IPS DF 6.9 (cell line): ENCODE measurements around the gene TPRA1.

ENCODE experiments used
- DNase-seq: peaks from one replicate; pipeline ENCODE4 v3.0.0-alpha.2; 2013; ENCODE audit warnings: low read depth, low spot score
- H3K27ac ChIP-seq: one replicate; pipeline ENCODE4 v1.5.1; 2013; ENCODE audit warnings: low read length, control low read depth
- H3K27me3 ChIP-seq: 2 replicates; pipeline ENCODE4 v1.6.1; 2013; ENCODE audit warnings: mild to moderate bottlenecking, low read length; ENCODE audit not compliant: control insufficient read depth, insufficient read depth
- H3K36me3 ChIP-seq: 2 replicates; pipeline ENCODE4 v1.6.1; 2013; ENCODE audit warnings: low read length; ENCODE audit not compliant: control insufficient read depth, insufficient read depth
- H3K4me1 ChIP-seq: 2 replicates; pipeline ENCODE4 v1.6.1; 2013; ENCODE audit warnings: low read length; ENCODE audit not compliant: control insufficient read depth, insufficient read depth
- H3K4me3 ChIP-seq: 2 replicates; pipeline ENCODE4 v1.5.1; 2013; ENCODE audit warnings: mild to moderate bottlenecking, low read length
- H3K9me3 ChIP-seq: 2 replicates; pipeline ENCODE4 v1.6.1; 2013; ENCODE audit warnings: low read length, inconsistent platforms; ENCODE audit not compliant: control insufficient read depth, insufficient read depth
- WGBS: extraction: QIAGEN DNeasy Blood & Tissue Kit; methylation state at CpG from one replicate; pipeline ENCODE4 v1.1.7; 2013; ENCODE audit warnings: mixed read lengths, missing lambda C conversion rate; ENCODE audit not compliant: insufficient read length, insufficient coverage; 5-methylcytosine and 5-hydroxymethylcytosine counted together

Gene TPRA1

DNA sequence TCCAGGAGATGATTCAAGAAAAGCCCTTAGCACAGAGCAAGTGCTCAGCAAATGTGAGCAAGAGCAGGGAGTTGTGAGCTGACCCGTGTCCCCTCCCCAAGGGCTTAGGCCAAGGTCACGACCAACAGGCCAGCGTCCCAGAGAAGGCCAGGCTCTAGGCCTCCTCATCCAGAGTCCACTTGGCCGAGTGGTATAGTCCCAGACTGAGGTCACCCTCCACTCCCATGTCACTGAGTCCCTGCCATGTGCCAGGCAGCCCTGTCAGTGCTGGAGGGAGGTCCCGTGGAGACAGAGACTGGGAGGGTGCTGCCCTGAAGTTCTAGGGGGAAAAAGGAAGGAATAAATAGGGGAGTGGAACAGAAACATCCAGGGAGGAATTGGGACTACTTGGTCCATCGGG, 44.0 kb downstream of the TPRA1 start:
- no peaks in the 10 kb centered on the region for H3K9me3 ChIP-seq
- H3K4me1 ChIP-seq, result peaks cover 5% of the 10 kb centered on the region
- no peaks in the 10 kb centered on the region for H3K27me3 ChIP-seq
- no peaks in the 10 kb centered on the region for H3K36me3 ChIP-seq
- no peak overlapping the region for H3K4me3 ChIP-seq
- no CpG with 5 or more reads among the region's 6 CpGs for WGBS
- no peak for DNase-seq
- H3K27ac ChIP-seq, result no peak overlapping the region

DNA sequence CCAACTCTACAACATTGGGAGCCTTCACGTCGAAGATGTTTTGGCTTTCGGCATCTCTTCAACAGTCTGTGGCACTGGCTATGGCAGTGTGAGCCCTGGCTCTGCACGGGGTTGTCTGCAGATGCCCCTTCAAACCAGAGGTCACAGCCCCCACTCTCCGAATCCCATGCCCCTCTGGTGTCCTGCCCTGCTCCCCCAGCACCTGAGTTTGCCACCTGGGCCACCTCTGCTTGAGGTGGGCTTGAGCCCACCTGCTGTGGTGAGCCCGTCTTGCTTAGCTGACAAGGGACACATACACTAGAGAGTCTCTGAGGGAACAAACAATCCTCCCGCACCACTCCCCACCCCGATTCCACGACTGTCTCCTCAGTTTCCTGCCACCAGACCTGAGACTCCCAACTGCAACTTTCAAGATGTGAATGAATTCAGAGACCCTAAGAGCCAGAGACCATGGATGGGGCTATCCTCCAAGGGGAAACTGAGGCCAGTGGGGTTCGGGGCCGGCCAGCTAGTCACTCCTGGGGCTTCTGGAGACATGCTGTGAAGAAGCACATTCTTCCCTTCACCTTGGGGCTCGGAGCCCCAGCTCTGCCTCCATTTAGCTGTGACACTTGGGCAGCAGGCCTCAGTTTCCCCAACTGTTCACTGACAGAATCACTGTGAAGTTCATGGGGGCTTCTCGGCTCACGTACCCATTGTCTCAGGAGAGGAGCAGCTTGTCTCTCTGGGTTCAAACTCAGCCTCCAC, 44.6 kb downstream of the TPRA1 start:
- Histone ChIP-seq H3K9me3 (no peaks in the 10 kb centered on the region), H3K27me3 (no peaks in the 10 kb centered on the region), H3K27ac (no peak overlapping the region), H3K36me3 (no peaks in the 10 kb centered on the region), H3K4me1 (peaks cover 5% of the 10 kb centered on the region), H3K4me3 (no peak overlapping the region)
- WGBS, result no CpG with 5 or more reads among the region's 14 CpGs
- no peak for DNase-seq

DNA sequence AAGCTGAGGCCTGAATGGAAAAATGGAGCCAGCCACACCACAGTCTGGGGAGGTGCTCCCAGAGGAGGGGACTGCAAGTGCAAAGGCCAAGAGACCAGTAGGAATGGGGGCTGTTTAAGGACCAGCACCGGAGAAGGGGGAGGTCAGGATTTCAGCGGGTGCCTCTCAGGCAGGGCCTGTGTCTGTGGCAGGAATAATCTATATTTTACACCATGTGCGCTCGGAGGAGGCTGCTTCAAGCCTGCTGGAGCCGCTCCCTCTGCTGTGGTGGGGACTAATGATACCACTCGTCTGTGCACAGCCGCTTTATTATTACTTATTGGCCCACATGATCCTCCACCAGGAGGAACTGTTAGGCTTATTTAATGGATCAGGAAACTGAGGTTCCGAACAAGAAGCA, 45.3 kb downstream of the TPRA1 start:
- Histone ChIP-seq H3K4me1 (peaks cover 5% of the 10 kb centered on the region), H3K9me3 (no peaks in the 10 kb centered on the region), H3K4me3 (no peak overlapping the region), H3K27me3 (no peaks in the 10 kb centered on the region), H3K27ac (no peak overlapping the region), H3K36me3 (no peaks in the 10 kb centered on the region)
- no CpG with 5 or more reads among the region's 8 CpGs for WGBS
- no peak for DNase-seq

DNA sequence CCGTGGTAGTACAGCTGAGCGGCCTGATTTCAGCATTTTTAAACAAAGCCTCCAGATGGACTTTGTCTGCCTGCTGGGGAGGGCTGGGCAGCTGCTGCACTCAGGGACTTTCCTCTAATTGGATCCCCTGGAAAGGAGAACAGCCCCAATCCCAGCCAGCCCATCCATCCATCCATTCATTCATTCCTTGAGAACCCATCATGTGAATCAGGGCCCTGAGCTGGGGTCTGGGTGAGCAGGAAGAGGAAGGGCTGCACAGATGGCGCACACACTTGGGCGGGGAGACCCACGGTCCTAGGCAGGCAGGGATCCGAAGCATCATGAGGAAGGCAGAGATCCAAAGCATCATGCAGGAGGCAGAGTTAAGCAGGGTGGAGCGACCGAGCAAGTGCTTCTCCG, 45.7 kb downstream of the TPRA1 start:
- no peak for DNase-seq
- WGBS, result no CpG with 5 or more reads among the region's 9 CpGs
- peaks cover 5% of the 10 kb centered on the region for H3K4me1 ChIP-seq
- no peaks in the 10 kb centered on the region for H3K9me3 ChIP-seq
- H3K4me3 ChIP-seq, result no peak overlapping the region
- no peak overlapping the region for H3K27ac ChIP-seq
- H3K27me3 ChIP-seq, result no peaks in the 10 kb centered on the region
- H3K36me3 ChIP-seq, result no peaks in the 10 kb centered on the region

DNA sequence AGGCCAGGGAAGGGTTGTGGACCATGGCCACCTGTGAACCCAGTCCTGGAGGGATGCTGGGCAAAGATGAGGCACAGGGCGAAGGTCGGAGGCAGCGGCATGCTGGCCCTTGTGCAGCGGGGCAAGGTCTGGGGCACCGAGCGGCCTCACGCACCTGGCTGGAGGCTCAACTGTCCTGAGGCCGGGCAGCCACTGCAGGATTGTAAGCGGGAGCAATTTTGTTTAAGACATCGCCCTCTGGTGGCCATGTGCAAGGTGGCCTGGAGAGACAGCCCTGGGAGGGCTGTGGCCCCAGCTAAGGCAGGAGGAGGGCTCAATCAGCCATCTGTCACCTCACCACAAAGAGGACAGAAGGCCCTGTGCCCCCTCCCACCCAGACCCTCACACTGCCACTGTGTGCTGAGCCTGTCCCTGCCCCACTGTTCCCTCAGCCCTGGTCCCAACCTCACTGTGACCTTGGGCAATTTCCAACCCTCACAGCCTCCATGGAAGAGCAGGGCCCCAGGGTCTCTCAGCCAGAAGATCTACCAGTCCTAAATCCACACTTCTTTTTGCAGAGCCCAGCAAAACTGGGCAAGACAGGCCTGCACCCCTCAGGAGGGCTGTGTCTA, 46.2 kb downstream of the TPRA1 start:
- Histone ChIP-seq H3K9me3 (no peaks in the 10 kb centered on the region), H3K4me3 (no peak overlapping the region), H3K36me3 (no peaks in the 10 kb centered on the region), H3K27ac (no peak overlapping the region), H3K4me1 (peaks cover 5% of the 10 kb centered on the region), H3K27me3 (no peaks in the 10 kb centered on the region)
- no CpG with 5 or more reads among the region's 10 CpGs for WGBS
- DNase-seq, result peak; percentile 72

DNA sequence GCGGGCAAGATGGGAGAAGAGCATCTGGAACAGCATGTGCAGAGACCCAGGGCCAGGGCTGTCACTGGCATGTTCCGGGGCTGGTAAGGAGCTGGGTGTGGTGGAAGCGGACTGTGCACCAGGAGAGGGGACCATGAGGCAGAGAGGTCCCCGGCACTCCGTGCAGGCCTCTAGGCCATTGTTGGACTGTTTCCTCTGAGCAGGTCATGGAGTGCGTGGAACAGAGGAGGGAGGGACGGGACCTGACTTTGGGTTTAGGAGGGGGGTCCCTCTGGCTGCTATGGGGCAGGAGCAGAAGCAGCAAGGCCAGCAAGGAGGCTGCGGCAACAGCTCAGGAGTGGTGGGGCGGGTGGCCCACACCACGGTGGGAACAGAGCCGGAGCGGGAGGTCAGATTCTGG, 47.1 kb downstream of the TPRA1 start:
- H3K4me3 ChIP-seq, result no peak overlapping the region
- peaks cover 5% of the 10 kb centered on the region for H3K4me1 ChIP-seq
- no peak overlapping the region for H3K27ac ChIP-seq
- H3K27me3 ChIP-seq, result no peaks in the 10 kb centered on the region
- WGBS, result no CpG with 5 or more reads among the region's 12 CpGs
- H3K36me3 ChIP-seq, result no peaks in the 10 kb centered on the region
- DNase-seq, result no peak
- H3K9me3 ChIP-seq, result no peaks in the 10 kb centered on the region

DNA sequence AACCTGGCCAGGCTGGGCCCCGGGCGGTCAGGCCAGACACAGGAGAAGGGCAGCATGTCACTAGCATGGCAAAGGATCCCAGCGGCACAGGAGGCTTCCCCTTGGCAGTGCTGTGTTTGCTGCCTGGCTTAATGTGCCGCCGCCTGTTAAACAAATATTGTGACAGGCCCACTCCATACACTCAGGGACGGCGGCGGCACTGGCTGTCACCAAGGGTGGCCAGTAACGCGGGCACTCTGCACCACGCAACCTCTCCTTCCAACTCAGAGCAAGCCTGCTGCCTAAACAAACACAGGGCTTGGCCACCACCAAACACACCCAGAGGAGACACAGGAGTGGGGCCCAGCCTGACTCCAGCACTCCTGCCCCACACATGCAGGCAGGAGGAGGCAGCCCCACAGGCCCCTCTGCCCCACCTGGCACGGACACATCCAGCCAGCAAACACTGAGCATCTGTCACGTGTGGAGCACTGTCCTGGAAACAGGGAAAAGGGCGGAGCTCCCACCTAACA, 48.0 kb downstream of the TPRA1 start:
- no peak overlapping the region for H3K4me3 ChIP-seq
- WGBS, result no CpG with 5 or more reads among the region's 14 CpGs

DNA sequence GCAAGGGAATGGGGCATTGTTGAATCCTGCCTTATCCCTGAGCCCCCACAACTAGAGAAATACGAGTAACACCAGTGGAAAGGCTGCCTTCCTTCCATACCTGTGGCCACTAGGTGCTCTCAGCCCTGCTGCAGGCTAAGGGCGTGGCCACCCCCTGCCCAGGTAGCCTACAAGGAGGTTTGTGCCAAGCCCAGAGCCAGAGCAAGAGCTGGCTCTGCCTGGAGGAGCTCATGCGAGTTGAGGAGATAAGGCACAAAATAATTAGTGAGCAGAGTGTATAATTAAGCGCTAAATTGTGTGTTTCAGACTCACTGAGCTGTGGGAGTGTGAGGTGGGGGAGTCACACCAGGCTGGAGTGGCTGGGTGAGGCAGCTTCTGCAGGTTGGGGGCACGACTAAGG, 49.2 kb downstream of the TPRA1 start:
- Histone ChIP-seq H3K4me3 (no peak overlapping the region), H3K4me1 (peaks cover 9% of the 10 kb centered on the region), H3K27ac (no peak overlapping the region), H3K36me3 (no peaks in the 10 kb centered on the region), H3K9me3 (no peaks in the 10 kb centered on the region), H3K27me3 (no peaks in the 10 kb centered on the region)
- no CpG with 5 or more reads among the region's 5 CpGs for WGBS
- DNase-seq, result no peak

More for the DNA sequence above, 48.0 kb downstream of the TPRA1 start:
- Histone ChIP-seq H3K27me3 (no peaks in the 10 kb centered on the region), H3K36me3 (no peaks in the 10 kb centered on the region), H3K4me1 (peaks cover 3% of the 10 kb centered on the region), H3K27ac (no peak overlapping the region), H3K9me3 (no peaks in the 10 kb centered on the region)
- no peak for DNase-seq

DNA sequence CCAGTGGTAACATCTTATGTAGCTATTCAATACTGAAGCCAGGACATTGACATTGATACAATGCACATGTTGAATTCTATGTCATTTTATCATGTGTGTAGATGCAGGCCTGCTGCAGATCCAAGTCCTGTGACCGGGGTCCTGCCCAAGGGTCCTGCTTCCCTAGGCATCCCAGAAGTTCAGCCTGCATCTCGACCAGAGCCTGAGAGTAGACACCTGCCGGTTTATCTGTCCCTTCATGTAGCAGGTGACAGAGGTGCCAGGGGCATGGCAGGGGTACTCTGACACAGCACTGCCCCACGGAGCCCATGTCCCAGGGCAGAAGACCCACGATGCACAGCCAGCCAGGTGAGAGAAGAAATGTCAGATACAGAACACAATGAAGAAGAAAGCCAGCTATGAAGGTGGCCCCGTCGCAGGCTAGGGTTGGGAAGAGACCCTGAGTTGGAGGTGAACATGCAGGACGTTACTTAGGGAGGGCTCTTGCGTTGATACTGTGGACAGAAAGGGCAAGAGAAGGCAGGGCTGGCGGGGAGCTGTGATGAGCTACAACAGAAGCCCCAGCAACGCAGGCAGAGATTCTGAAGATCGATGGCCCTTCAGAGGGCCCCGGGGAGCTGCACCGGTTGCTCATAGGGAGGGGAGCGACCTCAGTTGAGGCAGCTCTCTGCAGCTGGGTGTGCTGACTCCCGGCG, 51.0 kb downstream of the TPRA1 start:
- Histone ChIP-seq H3K27me3 (no peaks in the 10 kb centered on the region), H3K36me3 (no peaks in the 10 kb centered on the region), H3K4me1 (peaks cover 12% of the 10 kb centered on the region), H3K27ac (no peak overlapping the region), H3K4me3 (no peak overlapping the region), H3K9me3 (no peaks in the 10 kb centered on the region)
- no CpG with 5 or more reads among the region's 17 CpGs for WGBS
- no peak for DNase-seq

DNA sequence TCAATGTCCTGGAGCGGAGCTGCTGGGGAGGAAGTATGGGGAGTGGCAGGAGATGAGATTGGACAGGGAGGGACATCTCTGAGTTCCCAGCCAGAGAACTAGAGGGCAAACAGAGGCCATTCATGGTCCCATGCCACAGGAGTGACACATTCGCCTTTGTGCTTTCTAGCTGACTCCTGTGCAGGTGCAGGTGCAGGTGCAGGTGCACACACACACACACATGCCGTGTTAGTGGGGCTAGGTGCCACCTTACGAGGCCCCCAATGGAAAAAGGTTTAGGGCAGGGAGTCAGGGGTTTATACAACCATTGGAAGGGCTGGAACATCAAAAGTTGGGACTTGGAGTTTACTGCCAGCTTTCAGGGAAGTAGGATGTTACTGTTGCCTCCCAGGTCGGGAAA, 52.0 kb downstream of the TPRA1 start:
- Histone ChIP-seq H3K27me3 (no peaks in the 10 kb centered on the region), H3K9me3 (no peaks in the 10 kb centered on the region), H3K36me3 (no peaks in the 10 kb centered on the region), H3K4me1 (peaks cover 12% of the 10 kb centered on the region), H3K4me3 (no peak overlapping the region), H3K27ac (no peak overlapping the region)
- DNase-seq, result no peak
- WGBS, result no CpG with 5 or more reads among the region's 5 CpGs
